ENCODE measurements around the gene EBP. TPM values are rescaled to one million over a fixed set of nuclear protein-coding genes. Genes with fewer than 3 reads are reported as not detected.

The EBP gene
- total and polyA plus RNA-seq, 7 donors: 3.8 to 11.9 (median 8.1) TPM

GRCh38 chrX:48480583-48480982, 41.0 kb upstream of the EBP start:
- Histone ChIP-seq H3K36me3 (ENCODE audit: insufficient read depth in 1 of 2, low read depth in 1 of 2) (peaks cover 0 to 36% of the 10 kb centered on the region in 2 donors), H3K4me3 (no peak overlapping the region)

GRCh38 chrX:48482526-48482925, 39.1 kb upstream of the EBP start:
- Histone ChIP-seq H3K27ac (no peak overlapping the region), H3K4me3 (no peak overlapping the region), H3K27me3 (ENCODE audit: insufficient read depth in 3 of 3, low read length in 2 of 3) (no peaks in the 10 kb centered on the region), H3K36me3 (ENCODE audit: insufficient read depth in 1 of 2, low read depth in 1 of 2) (peaks cover 0 to 36% of the 10 kb centered on the region in 2 donors), H3K9me3 (no peaks in the 10 kb centered on the region), H3K4me1 (no peaks in the 10 kb centered on the region)
- intact Hi-C loops (cut with DNase I): no loop called here
- TF ChIP-seq, protein P1, sequence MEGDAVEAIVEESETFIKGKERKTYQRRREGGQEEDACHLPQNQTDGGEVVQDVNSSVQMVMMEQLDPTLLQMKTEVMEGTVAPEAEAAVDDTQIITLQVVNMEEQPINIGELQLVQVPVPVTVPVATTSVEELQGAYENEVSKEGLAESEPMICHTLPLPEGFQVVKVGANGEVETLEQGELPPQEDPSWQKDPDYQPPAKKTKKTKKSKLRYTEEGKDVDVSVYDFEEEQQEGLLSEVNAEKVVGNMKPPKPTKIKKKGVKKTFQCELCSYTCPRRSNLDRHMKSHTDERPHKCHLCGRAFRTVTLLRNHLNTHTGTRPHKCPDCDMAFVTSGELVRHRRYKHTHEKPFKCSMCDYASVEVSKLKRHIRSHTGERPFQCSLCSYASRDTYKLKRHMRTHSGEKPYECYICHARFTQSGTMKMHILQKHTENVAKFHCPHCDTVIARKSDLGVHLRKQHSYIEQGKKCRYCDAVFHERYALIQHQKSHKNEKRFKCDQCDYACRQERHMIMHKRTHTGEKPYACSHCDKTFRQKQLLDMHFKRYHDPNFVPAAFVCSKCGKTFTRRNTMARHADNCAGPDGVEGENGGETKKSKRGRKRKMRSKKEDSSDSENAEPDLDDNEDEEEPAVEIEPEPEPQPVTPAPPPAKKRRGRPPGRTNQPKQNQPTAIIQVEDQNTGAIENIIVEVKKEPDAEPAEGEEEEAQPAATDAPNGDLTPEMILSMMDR (IDR thresholded peaks at IDR 0.05): no peak
- no peak for ATAC-seq
- WGBS, 3 donors: 64 to 80% (median 71%) methylated on average over 7 of the region's 7 CpGs
- DNase-seq: no peak

More at GRCh38 chrX:48480583-48480982, 41.0 kb upstream of the EBP start:
- Histone ChIP-seq H3K27ac (no peak overlapping the region), H3K4me1 (no peaks in the 10 kb centered on the region), H3K9me3 (no peaks in the 10 kb centered on the region), H3K27me3 (ENCODE audit: insufficient read depth in 3 of 3, low read length in 2 of 3) (no peaks in the 10 kb centered on the region)
- 95 to 97% (median 97%) methylated on average over 3 of the region's 3 CpGs for WGBS, 3 donors
- intact Hi-C loops (cut with DNase I): no loop called here
- TF ChIP-seq, protein P1 (IDR thresholded peaks at IDR 0.05): no peak
- DNase-seq: no peak
- no peak for ATAC-seq

GRCh38 chrX:48487362-48487798, 34.2 kb upstream of the EBP start:
- Histone ChIP-seq H3K27ac (no peak overlapping the region), H3K4me1 (no peaks in the 10 kb centered on the region), H3K9me3 (no peaks in the 10 kb centered on the region), H3K36me3 (ENCODE audit: insufficient read depth in 1 of 2, low read depth in 1 of 2) (peaks cover 0 to 22% of the 10 kb centered on the region in 2 donors), H3K27me3 (ENCODE audit: insufficient read depth in 3 of 3, low read length in 2 of 3) (no peaks in the 10 kb centered on the region), H3K4me3 (no peak overlapping the region)
- TF ChIP-seq, protein P1 (IDR thresholded peaks at IDR 0.05): no peak
- ATAC-seq: peak in 1 of 4 donors; percentile 69
- 78 to 83% (median 79%) methylated on average over 10 of the region's 10 CpGs for WGBS, 3 donors
- DNase-seq: no peak
- intact Hi-C loops (cut with DNase I): no loop called here

DNA sequence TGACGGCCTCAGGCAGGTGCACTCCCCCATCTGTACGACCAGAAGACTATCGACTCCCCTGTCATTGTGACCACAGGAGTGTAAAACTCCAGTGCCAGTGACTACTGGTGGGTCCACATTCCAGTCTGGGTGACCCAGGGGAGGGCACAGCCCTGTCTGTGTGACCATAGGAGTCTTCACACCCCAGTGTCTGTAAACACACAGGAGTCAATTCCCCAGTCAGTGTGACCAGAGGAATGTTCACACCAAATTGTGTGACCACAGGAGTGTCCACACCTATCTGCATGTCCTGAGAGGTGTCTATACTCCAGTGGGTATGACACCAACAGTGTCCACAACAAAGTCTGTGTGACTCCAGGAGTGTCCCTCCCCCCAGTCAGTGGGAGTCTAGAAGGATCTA, 33.6 kb upstream of the EBP start:
- intact Hi-C loops (cut with DNase I): no loop called here
- Histone ChIP-seq H3K27ac (no peak overlapping the region), H3K27me3 (ENCODE audit: insufficient read depth in 3 of 3, low read length in 2 of 3) (no peaks in the 10 kb centered on the region), H3K9me3 (no peaks in the 10 kb centered on the region), H3K4me1 (no peaks in the 10 kb centered on the region), H3K4me3 (no peak overlapping the region), H3K36me3 (ENCODE audit: insufficient read depth in 1 of 2, low read depth in 1 of 2) (peaks cover 0 to 16% of the 10 kb centered on the region in 2 donors)
- DNase-seq (no peak), ATAC-seq (no peak)
- TF ChIP-seq, protein P1 (IDR thresholded peaks at IDR 0.05): no peak
- WGBS, 3 donors: 69 to 82% (median 71%) methylated on average over 3 of the region's 3 CpGs

- ATAC-seq (no peak), DNase-seq (no peak)
- Histone ChIP-seq H3K36me3 (ENCODE audit: insufficient read depth in 1 of 2, low read depth in 1 of 2) (peaks cover 0 to 4% of the 10 kb centered on the region in 2 donors), H3K4me3 (no peak overlapping the region), H3K4me1 (no peaks in the 10 kb centered on the region), H3K27me3 (ENCODE audit: insufficient read depth in 3 of 3, low read length in 2 of 3) (peaks cover 0 to 7% (median 0%) of the 10 kb centered on the region in 3 donors), H3K27ac (no peak overlapping the region), H3K9me3 (no peaks in the 10 kb centered on the region)
- 79 to 93% (median 85%) methylated on average over 7 to 9 of the region's 9 CpGs for WGBS, 3 donors
- TF ChIP-seq, protein P1 (IDR thresholded peaks at IDR 0.05): no peak
- intact Hi-C loops (cut with DNase I): no loop called here
These were observed 32.3 kb upstream of the EBP start for GRCh38 chrX:48489296-48489695.

Measured in psoas muscle (tissue), 8 donors.